ENCODE measurements around the gene CASS4.

GRCh38 chr20:56430461-56430860 is 18.4 kb downstream of the CASS4 start:
- TF ChIP-seq, protein P1, sequence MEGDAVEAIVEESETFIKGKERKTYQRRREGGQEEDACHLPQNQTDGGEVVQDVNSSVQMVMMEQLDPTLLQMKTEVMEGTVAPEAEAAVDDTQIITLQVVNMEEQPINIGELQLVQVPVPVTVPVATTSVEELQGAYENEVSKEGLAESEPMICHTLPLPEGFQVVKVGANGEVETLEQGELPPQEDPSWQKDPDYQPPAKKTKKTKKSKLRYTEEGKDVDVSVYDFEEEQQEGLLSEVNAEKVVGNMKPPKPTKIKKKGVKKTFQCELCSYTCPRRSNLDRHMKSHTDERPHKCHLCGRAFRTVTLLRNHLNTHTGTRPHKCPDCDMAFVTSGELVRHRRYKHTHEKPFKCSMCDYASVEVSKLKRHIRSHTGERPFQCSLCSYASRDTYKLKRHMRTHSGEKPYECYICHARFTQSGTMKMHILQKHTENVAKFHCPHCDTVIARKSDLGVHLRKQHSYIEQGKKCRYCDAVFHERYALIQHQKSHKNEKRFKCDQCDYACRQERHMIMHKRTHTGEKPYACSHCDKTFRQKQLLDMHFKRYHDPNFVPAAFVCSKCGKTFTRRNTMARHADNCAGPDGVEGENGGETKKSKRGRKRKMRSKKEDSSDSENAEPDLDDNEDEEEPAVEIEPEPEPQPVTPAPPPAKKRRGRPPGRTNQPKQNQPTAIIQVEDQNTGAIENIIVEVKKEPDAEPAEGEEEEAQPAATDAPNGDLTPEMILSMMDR (IDR thresholded peaks at IDR 0.05; ENCODE audit: insufficient read depth, low read depth, low read length): no peak
- TF ChIP-seq EZH2 (IDR thresholded peaks at IDR 0.05; ENCODE audit: insufficient read depth, low read length): no peak

Data from astrocyte (in vitro differentiated cells and primary cell).